H1 (cell line): ENCODE measurements around the gene LTBP1. TPM values are rescaled to one million over a fixed set of nuclear protein-coding genes. Genes with fewer than 3 reads are reported as not detected.

Experiments used
- CTCF ChIA-PET: fragments of 300-600 bp; sonication (Branson Sonifier 250); formaldehyde crosslinking; loops from one replicate; lab custom pipeline; 2021; ENCODE audit not compliant: partially characterized antibody; lab: Charles Lee
- POLR2A ChIA-PET: fragments of 300-600 bp; sonication (Branson Sonifier 250); formaldehyde crosslinking; loops from one replicate; lab custom pipeline; 2021; ENCODE audit warnings: inconsistent platforms; ENCODE audit not compliant: partially characterized antibody; lab: Charles Lee
- DNase-seq, 2 experiments: peaks; one replicate each; pipeline versions ENCODE4 v3.0.0 to v3.0.0-alpha.2; 2010 to 2022; ENCODE audit warnings: low spot score in 2 of 2, low read depth in 1 of 2, mixed read lengths in 1 of 2
- FAIRE-seq: peaks from 2 replicates; lab custom pipeline; 2011; peaks lifted over from hg19 to GRCh38; lab: Jason Lieb, UNC
- H2AFZ ChIP-seq: 2 replicates; pipeline ENCODE4 v1.8.1; 2012; ENCODE audit warnings: low read length, inconsistent platforms
- H2AK5ac ChIP-seq: 2 replicates; pipeline ENCODE4 v1.6.1; 2013; ENCODE audit warnings: low read depth, low read length
- H2BK120ac ChIP-seq: replicated peaks from 2 replicates; pipeline ENCODE3; 2013; ENCODE audit warnings: low read depth, low read length, inconsistent platforms
- H2BK12ac ChIP-seq: 2 replicates; pipeline ENCODE4 v1.6.1; 2013; ENCODE audit warnings: low read depth, low read length
- H2BK15ac ChIP-seq: 2 replicates; pipeline ENCODE4 v1.6.1; 2013; ENCODE audit warnings: low read length
- H2BK20ac ChIP-seq: 2 replicates; pipeline ENCODE4 v1.6.1; 2013; ENCODE audit warnings: low read length
- H2BK5ac ChIP-seq: 2 replicates; pipeline ENCODE4 v1.6.1; 2013; ENCODE audit warnings: low read depth, low read length
- H3K14ac ChIP-seq: 2 replicates; pipeline ENCODE4 v1.6.1; 2013; ENCODE audit warnings: inconsistent platforms; ENCODE audit not compliant: insufficient read length
- H3K18ac ChIP-seq: 2 replicates; pipeline ENCODE4 v1.6.1; 2013; ENCODE audit warnings: low read length; ENCODE audit errors: extremely low read depth
- H3K23ac ChIP-seq: 2 replicates; pipeline ENCODE4 v1.6.1; 2013; ENCODE audit warnings: inconsistent platforms; ENCODE audit not compliant: insufficient read length
- H3K23me2 ChIP-seq: 2 replicates; pipeline ENCODE4 v1.6.1; 2013; ENCODE audit warnings: low read depth, low read length
- H3K27ac ChIP-seq: 2 replicates; pipeline ENCODE4 v1.6.1; 2011; ENCODE audit warnings: low read depth, low read length, inconsistent platforms
- H3K27me3 ChIP-seq, 4 experiments: replicated peaks in 1 of 4; 1 replicate in 1 of 4; 2 replicates in 3 of 4; pipeline versions ENCODE4 v1.6.1 to v1.8.1; 2011 to 2013; ENCODE audit warnings: low read length in 3 of 4, mild to moderate bottlenecking in 3 of 4, inconsistent platforms in 2 of 4, mixed read lengths in 2 of 4, moderate library complexity in 1 of 4; ENCODE audit not compliant: control insufficient read depth in 3 of 4, insufficient read depth in 3 of 4; ENCODE audit errors: extremely low read depth in 1 of 4
- H3K36me3 ChIP-seq, 4 experiments: 2 replicates each; pipeline versions ENCODE4 v1.6.1 to v1.8.1; 2011 to 2013; ENCODE audit warnings: mild to moderate bottlenecking in 4 of 4, low read length in 3 of 4, moderate library complexity in 2 of 4, control low read depth in 1 of 4, inconsistent platforms in 1 of 4; ENCODE audit not compliant: insufficient read depth in 4 of 4, control insufficient read depth in 2 of 4
- H3K4ac ChIP-seq: replicated peaks from 2 replicates; pipeline ENCODE3; 2013; ENCODE audit warnings: low read length, low read depth, mixed read lengths, inconsistent platforms; ENCODE audit not compliant: insufficient read length
- H3K4me1 ChIP-seq, 4 experiments: replicated peaks in 1 of 4; 1 replicate in 1 of 4; 2 replicates in 3 of 4; pipeline versions ENCODE4 v1.6.1 to v1.8.1; 2011 to 2013; ENCODE audit warnings: low read length in 3 of 4, inconsistent platforms in 2 of 4, mixed read lengths in 1 of 4; ENCODE audit not compliant: insufficient read depth in 4 of 4, control insufficient read depth in 3 of 4
- H3K4me2 ChIP-seq, 2 experiments: 2 replicates each; pipeline versions ENCODE4 v1.6.1 to v1.8.1; 2011 to 2013; ENCODE audit warnings: low read depth in 2 of 2, low read length in 2 of 2, control low read depth in 1 of 2, inconsistent platforms in 1 of 2, mild to moderate bottlenecking in 1 of 2; ENCODE audit not compliant: insufficient read depth in 1 of 2
- H3K4me3 ChIP-seq, 4 experiments: fragments of 200-600, 300-600 bp in 1 of 4; sonication (generic), shearing (Covaris generic), sonication (Bioruptor Twin) in 1 of 4; 2 replicates each; pipeline versions ENCODE4 v1.5.1 to v1.8.1; 2011 to 2016; ENCODE audit warnings: low read length in 4 of 4, low read depth in 3 of 4, control low read depth in 2 of 4, inconsistent platforms in 2 of 4, mild to moderate bottlenecking in 2 of 4, mixed read lengths in 1 of 4, moderate library complexity in 1 of 4; ENCODE audit not compliant: insufficient read depth in 2 of 4; ENCODE audit errors: extremely low read depth in 1 of 4
- H3K56ac ChIP-seq: replicated peaks from 2 replicates; pipeline ENCODE3; 2013; ENCODE audit warnings: low read depth, mild to moderate bottlenecking, mixed read lengths, low read length, inconsistent platforms; ENCODE audit not compliant: insufficient read length
- H3K79me1 ChIP-seq: 2 replicates; pipeline ENCODE4 v1.6.1; 2013; ENCODE audit warnings: low read depth, low read length, control low read depth
- H3K79me2 ChIP-seq, 2 experiments: 2 replicates each; pipeline versions ENCODE4 v1.6.1 to v1.8.1; 2012 to 2013; ENCODE audit warnings: low read length in 2 of 2, mild to moderate bottlenecking in 2 of 2, inconsistent platforms in 1 of 2; ENCODE audit not compliant: insufficient read depth in 2 of 2, control insufficient read depth in 1 of 2
- H3K9ac ChIP-seq, 4 experiments: replicated peaks in 1 of 4; 1 replicate in 1 of 4; 2 replicates in 3 of 4; pipeline versions ENCODE4 v1.6.1 to v1.8.1; 2011 to 2013; ENCODE audit warnings: low read depth in 3 of 4, low read length in 3 of 4, control low read depth in 2 of 4, mild to moderate bottlenecking in 2 of 4, moderate library complexity in 2 of 4, inconsistent platforms in 1 of 4; ENCODE audit errors: extremely low read depth in 1 of 4
- H3K9me3 ChIP-seq, 2 experiments: 2 replicates each; pipeline versions ENCODE4 v1.6.1 to v1.8.1; 2012 to 2013; ENCODE audit warnings: mild to moderate bottlenecking in 2 of 2, moderate library complexity in 2 of 2, control low read depth in 1 of 2, inconsistent platforms in 1 of 2, low read depth in 1 of 2, low read length in 1 of 2, mixed read lengths in 1 of 2; ENCODE audit not compliant: insufficient read depth in 2 of 2
- H4K20me1 ChIP-seq, 2 experiments: replicated peaks in 1 of 2; 2 replicates each; pipeline versions ENCODE3 to v1.8.1; 2011 to 2013; ENCODE audit warnings: inconsistent platforms in 2 of 2, low read length in 2 of 2, mild to moderate bottlenecking in 1 of 2; ENCODE audit not compliant: insufficient read depth in 2 of 2, control insufficient read depth in 1 of 2
- H4K5ac ChIP-seq: 2 replicates; pipeline ENCODE4 v1.6.1; 2013; ENCODE audit warnings: low read length, low read depth, mixed read lengths, inconsistent platforms; ENCODE audit not compliant: insufficient read length
- H4K8ac ChIP-seq: 2 replicates; pipeline ENCODE4 v1.8.0; 2013; ENCODE audit warnings: mild to moderate bottlenecking, moderate library complexity, low read length, inconsistent platforms; ENCODE audit not compliant: insufficient read depth; ENCODE audit errors: extremely low read depth
- H4K91ac ChIP-seq: replicated peaks from 2 replicates; pipeline ENCODE3; 2013; ENCODE audit warnings: low read length, mixed read lengths, inconsistent platforms; ENCODE audit not compliant: insufficient read length
- SAP30 ChIP-seq: fragments of 300-600 bp; sonication (generic); IDR thresholded peaks from 2 replicates; pipeline ENCODE4 v1.7.1; 2012; ENCODE audit warnings: low read length, moderate library complexity, mild to moderate bottlenecking, inconsistent platforms; ENCODE audit not compliant: insufficient read depth, insufficient replicate concordance
- WGBS, 2 experiments: shearing (Covaris generic) in 1 of 2; methylation state at CpG; one replicate each; pipeline versions ENCODE4 v1.1.6 to v1.1.7; 2013 to 2015; ENCODE audit warnings: low lambda C conversion rate in 2 of 2, mixed read lengths in 2 of 2, inconsistent platforms in 1 of 2, low coverage in 1 of 2, missing lambda C conversion rate in 1 of 2; ENCODE audit not compliant: insufficient replicate concordance in 2 of 2, insufficient coverage in 1 of 2, insufficient read length in 1 of 2; ENCODE audit errors: extremely low coverage in 1 of 2, missing lambda C conversion rate in 1 of 2; 5-methylcytosine and 5-hydroxymethylcytosine counted together
- polyA plus RNA-seq, 7 experiments: library from polyadenylated mRNA; depleted of rRNA in 3 of 7; stranded (reverse) in 5 of 7; unstranded in 2 of 7; fragments of >200 nt in 5 of 7; fragments of 200-250 nt in 2 of 7; gene quantifications; 1 replicate in 5 of 7; 2 replicates in 1 of 7; 4 replicates in 1 of 7; pipeline versions ENCODE4 v1.2.1 to v1.2.3, GENCODE V29; 2011 to 2013; ENCODE audit warnings: missing spikeins in 2 of 7, mixed read lengths in 2 of 7
- total RNA-seq: library from RNA; stranded (reverse); fragmentation: NEBNext Ultra II Directional; extraction: Animal tissue kit (Norgen Biotek cat#: 25700); gene quantifications from 2 replicates; pipeline ENCODE4 v1.2.1, GENCODE V29; 2021

LTBP1 gene
- total and polyA plus RNA-seq, 2 of the 8 experiments (the other 6 are each of a cell fraction or from before 2014, with no cell fraction given), result 15.4 to 24.7 TPM

DNA sequence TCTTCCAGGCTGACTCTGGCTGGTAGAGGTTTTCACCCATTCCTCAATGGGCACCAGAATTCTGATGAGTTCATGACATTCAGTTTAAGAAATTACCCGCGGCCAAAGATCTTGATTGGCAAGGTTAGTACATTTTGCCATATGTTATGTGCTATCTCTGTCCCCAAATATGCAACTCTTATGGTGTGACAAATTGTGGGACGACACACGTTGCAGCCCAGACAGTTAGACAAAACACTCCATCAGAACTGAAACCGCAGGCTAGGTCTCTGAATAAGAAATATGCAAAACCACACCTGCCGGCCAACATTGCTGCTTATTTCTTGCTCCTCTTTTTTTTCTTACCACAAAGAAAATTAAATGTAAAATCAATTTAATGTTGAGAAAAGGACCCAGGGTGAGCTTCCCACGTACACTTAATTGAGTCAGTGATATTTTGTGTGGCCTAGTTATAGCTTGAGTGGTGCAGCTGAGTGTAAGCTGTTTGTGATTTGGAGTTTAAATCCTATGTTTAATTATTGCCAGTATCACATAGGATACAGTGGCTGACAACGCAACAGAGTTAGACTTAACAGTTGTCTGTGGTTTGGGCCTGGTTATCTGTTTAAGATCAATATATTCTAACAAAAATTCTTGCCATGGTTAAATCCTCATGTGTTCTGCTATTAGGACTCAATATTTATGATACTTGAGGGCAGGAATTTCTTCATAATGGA is 35.7 kb upstream of the LTBP1 start:
- no peaks in the 10 kb centered on the region for H4K20me1 ChIP-seq
- no peaks in the 10 kb centered on the region; a peak in 1 of 4 replicates for H3K9me3 ChIP-seq
- ChIA-PET CTCF (interaction anchor here (0.6 to 1.4 kb wide), 2 partner anchors 13 to 123 kb away, joined by 5 to 8 read pairs; no protein-coding TSS in a partner anchor), POLR2A (no interaction called here)
- H2BK120ac ChIP-seq, result no peak overlapping the region
- no peak overlapping the region for H2BK5ac ChIP-seq
- no peak overlapping the region for H3K4ac ChIP-seq
- no peak overlapping the region for H4K91ac ChIP-seq
- H3K79me1 ChIP-seq, result no peaks in the 10 kb centered on the region
- peaks cover 2% of the 10 kb centered on the region; the same call in 1 of the 2 replicates for H3K23me2 ChIP-seq
- no peak overlapping the region for H3K56ac ChIP-seq
- no peak overlapping the region for H3K14ac ChIP-seq
- no peaks in the 10 kb centered on the region for H3K36me3 ChIP-seq
- H3K23ac ChIP-seq, result no peak overlapping the region
- no peak overlapping the region for H4K5ac ChIP-seq
- H2BK15ac ChIP-seq, result no peak overlapping the region
- H4K8ac ChIP-seq, result no peak overlapping the region
- FAIRE-seq (no peak), DNase-seq (no peak)
- no peaks in the 10 kb centered on the region for H3K79me2 ChIP-seq
- no peak overlapping the region for H2BK20ac ChIP-seq
- no peaks in the 10 kb centered on the region for H3K27me3 ChIP-seq
- H3K4me3 ChIP-seq, result no peak overlapping the region
- 93% methylated on average over 8 of the region's 8 CpGs; no CpG with 5 or more reads in 1 of the 2 experiments for WGBS, 2 experiments
- TF ChIP-seq SAP30, result no peak
- H2BK12ac ChIP-seq, result no peak overlapping the region
- no peaks in the 10 kb centered on the region for H3K4me1 ChIP-seq
- no peak overlapping the region for H3K27ac ChIP-seq
- no peak overlapping the region for H3K18ac ChIP-seq
- H2AK5ac ChIP-seq, result no peak overlapping the region
- H3K9ac ChIP-seq, result no peak overlapping the region
- no peak overlapping the region for H3K4me2 ChIP-seq
- H2AFZ ChIP-seq, result no peak overlapping the region; the same call in 1 of the 2 replicates
